Hematopoietic multipotent progenitor cell treated with erythropoietin and hydrocortisone succinate and interleukin-3 and kit ligand, for 6 days (in vitro differentiated cells): ENCODE measurements around the gene SCARB2.

Experiments used
- DNase-seq: peaks from one replicate; pipeline ENCODE4 v3.0.0-alpha.2; 2015

SCARB2 gene

GRCh38 chr4:76224171-76224570 is 10.5 kb upstream of the SCARB2 start:
- DNase-seq, result no peak

- peak; percentile 56 for DNase-seq
These were observed 5.9 kb upstream of the SCARB2 start for GRCh38 chr4:76219299-76220055.

- DNase-seq, result no peak
These were observed 3.6 kb upstream of the SCARB2 start for GRCh38 chr4:76216975-76217814.

- no peak for DNase-seq
These were observed 2.9 kb upstream of the SCARB2 start for GRCh38 chr4:76216524-76216923.

GRCh38 chr4:76215077-76215476 is 1.5 kb upstream of the SCARB2 start:
- DNase-seq, result peak; percentile 86

GRCh38 chr4:76214177-76214675 is 602 bp upstream of the SCARB2 start:
- DNase-seq, result no peak

GRCh38 chr4:76212851-76213414 is 691 bp downstream of the SCARB2 start:
- DNase-seq, result no peak

- DNase-seq, result no peak
These were observed 1.6 kb downstream of the SCARB2 start for GRCh38 chr4:76211769-76212708.

GRCh38 chr4:76210452-76210851 is 3.2 kb downstream of the SCARB2 start:
- DNase-seq, result no peak

GRCh38 chr4:76209881-76210280 is 3.7 kb downstream of the SCARB2 start:
- no peak for DNase-seq

- DNase-seq, result peak; percentile 39
These were observed 5.4 kb downstream of the SCARB2 start for GRCh38 chr4:76208005-76208765.

- DNase-seq, result no peak
These were observed 6.1 kb downstream of the SCARB2 start for GRCh38 chr4:76207549-76207948.

GRCh38 chr4:76206222-76206942 is 7.2 kb downstream of the SCARB2 start:
- no peak for DNase-seq

GRCh38 chr4:76205476-76205875 is 8.1 kb downstream of the SCARB2 start:
- no peak for DNase-seq

GRCh38 chr4:76204936-76205335 is 8.7 kb downstream of the SCARB2 start:
- DNase-seq, result no peak

- DNase-seq, result no peak
These were observed 10.1 kb downstream of the SCARB2 start for GRCh38 chr4:76203541-76203940.

- DNase-seq, result no peak
These were observed 12.3 kb downstream of the SCARB2 start for GRCh38 chr4:76201276-76201675.

GRCh38 chr4:76200771-76201231 is 12.8 kb downstream of the SCARB2 start:
- DNase-seq, result peak; percentile 71

- peak; percentile 68 for DNase-seq
These were observed 13.9 kb downstream of the SCARB2 start for GRCh38 chr4:76199664-76200211.
